ENCODE measurements around the gene XPR1.
"Not testable (repeated sequence)": the region's sequence is repeated elsewhere in the genome, so short reads cannot be mapped to it uniquely, and the experiment has no call there.

- not testable (repeated sequence) for TF ChIP-seq CTCF, POLR2A (IDR thresholded peaks at IDR 0.05)
Observed at GRCh38 chr1:180702376-180702775, 70.6 kb downstream of the XPR1 start.
